ENCODE results near the gene RAB9B.
A peak's percentile ranks its signal among the peaks of the same experiment; 100 is the strongest.
"Not testable (repeated sequence)": the region's sequence is repeated elsewhere in the genome, so short reads cannot be mapped to it uniquely, and the experiment has no call there.

The RAB9B gene

GRCh38 chrX:103830848-103831247 is 1.2 kb downstream of the RAB9B start:
- no peak for DNase-seq (ENCODE audit: low read depth)
- TF ChIP-seq CTCF (IDR thresholded peaks at IDR 0.05; ENCODE audit: low read length, missing control alignments): no peak
- no peak overlapping the region for H3K4me3 ChIP-seq (replicated peaks; ENCODE audit: low read depth, low read length)

- H3K4me3 ChIP-seq (replicated peaks; ENCODE audit: low read depth, low read length): no peak overlapping the region
- TF ChIP-seq CTCF (IDR thresholded peaks at IDR 0.05; ENCODE audit: low read length, missing control alignments): no peak
- DNase-seq (ENCODE audit: low read depth): no peak
Observed at GRCh38 chrX:103828529-103828928, 3.5 kb downstream of the RAB9B start.

GRCh38 chrX:103825881-103826280 is 6.2 kb downstream of the RAB9B start:
- H3K4me3 ChIP-seq (replicated peaks; ENCODE audit: low read depth, low read length): no peak overlapping the region
- TF ChIP-seq CTCF (IDR thresholded peaks at IDR 0.05; ENCODE audit: low read length, missing control alignments): no peak
- DNase-seq (ENCODE audit: low read depth): no peak

- no peak for TF ChIP-seq CTCF (IDR thresholded peaks at IDR 0.05; ENCODE audit: low read length, missing control alignments)
- no peak overlapping the region for H3K4me3 ChIP-seq (replicated peaks; ENCODE audit: low read depth, low read length)
Observed at GRCh38 chrX:103823591-103823990, 8.5 kb downstream of the RAB9B start.

GRCh38 chrX:103820802-103821201 is 11.3 kb downstream of the RAB9B start:
- DNase-seq (ENCODE audit: low read depth); H3K4me3 ChIP-seq (replicated peaks; ENCODE audit: low read depth, low read length): not testable (repeated sequence)

More at GRCh38 chrX:103823591-103823990, 8.5 kb downstream of the RAB9B start:
- no peak for DNase-seq (ENCODE audit: low read depth)

- no peak for TF ChIP-seq CTCF (IDR thresholded peaks at IDR 0.05; ENCODE audit: low read length, missing control alignments)
- H3K4me3 ChIP-seq (replicated peaks; ENCODE audit: low read depth, low read length): no peak overlapping the region
- DNase-seq (ENCODE audit: low read depth): peak; percentile 47
Observed at GRCh38 chrX:103818842-103819619, 13.0 kb downstream of the RAB9B start.

- TF ChIP-seq CTCF (IDR thresholded peaks at IDR 0.05; ENCODE audit: low read length, missing control alignments): peak; percentile 43
- no peak overlapping the region for H3K4me3 ChIP-seq (replicated peaks; ENCODE audit: low read depth, low read length)
- peak; percentile 61 for DNase-seq (ENCODE audit: low read depth)
Observed at GRCh38 chrX:103817502-103817901, 14.6 kb downstream of the RAB9B start.

GRCh38 chrX:103817101-103817500 is 15.0 kb downstream of the RAB9B start:
- not testable (repeated sequence) for DNase-seq (ENCODE audit: low read depth); H3K4me3 ChIP-seq (replicated peaks; ENCODE audit: low read depth, low read length)
